Suppressor macrophage treated with lipopolysaccharide for 4 hours (primary cell): Measurements from ENCODE around the gene PSMA6.
"Not testable (repeated sequence)": the region's sequence is repeated elsewhere in the genome, so short reads cannot be mapped to it uniquely, and the experiment has no call there.

Experiments
- DNase-seq: peaks from one replicate; pipeline ENCODE4 v3.0.0-alpha.2; 2020

PSMA6 gene

GRCh38 chr14:35292051-35292769, at the start of gene PSMA6:
PSMA6 (plus strand) TSS chr14:35292382; CDS start chr14:35292477, 95 bp downstream.
- DNase-seq: peak; percentile 100

GRCh38 chr14:35242599-35243311, 49.4 kb upstream of the PSMA6 start:
- DNase-seq: no peak

GRCh38 chr14:35243956-35244355, 48.2 kb upstream of the PSMA6 start:
- DNase-seq: peak; percentile 51

GRCh38 chr14:35244542-35244941, 47.6 kb upstream of the PSMA6 start:
- DNase-seq: no peak

GRCh38 chr14:35245051-35245450, 47.1 kb upstream of the PSMA6 start:
- no peak for DNase-seq

GRCh38 chr14:35247777-35248475, 44.3 kb upstream of the PSMA6 start:
- no peak for DNase-seq

- no peak for DNase-seq
These were observed 43.8 kb upstream of the PSMA6 start for GRCh38 chr14:35248476-35248788.

- no peak for DNase-seq
These were observed 41.9 kb upstream of the PSMA6 start for GRCh38 chr14:35250319-35250718.

- DNase-seq: no peak
These were observed 39.7 kb upstream of the PSMA6 start for GRCh38 chr14:35252451-35252868.

- DNase-seq: not testable (repeated sequence)
These were observed 39.1 kb upstream of the PSMA6 start for GRCh38 chr14:35253056-35253455.

GRCh38 chr14:35254034-35254622, 38.1 kb upstream of the PSMA6 start:
- not testable (repeated sequence) for DNase-seq

GRCh38 chr14:35254736-35255135, 37.4 kb upstream of the PSMA6 start:
- DNase-seq: peak; percentile 67

- DNase-seq: no peak
These were observed 36.5 kb upstream of the PSMA6 start for GRCh38 chr14:35255711-35256110.

GRCh38 chr14:35257809-35258208, 34.4 kb upstream of the PSMA6 start:
- DNase-seq: no peak

- no peak for DNase-seq
These were observed 33.8 kb upstream of the PSMA6 start for GRCh38 chr14:35258420-35258819.

GRCh38 chr14:35261774-35262173, 30.4 kb upstream of the PSMA6 start:
- peak; percentile 18 for DNase-seq

- DNase-seq: no peak
These were observed 29.7 kb upstream of the PSMA6 start for GRCh38 chr14:35262436-35262835.

GRCh38 chr14:35268946-35269345, 23.2 kb upstream of the PSMA6 start:
- DNase-seq: no peak

GRCh38 chr14:35274805-35275204, 17.4 kb upstream of the PSMA6 start:
- no peak for DNase-seq

GRCh38 chr14:35277179-35277578, 15.0 kb upstream of the PSMA6 start:
- DNase-seq: no peak

GRCh38 chr14:35279369-35279768, 12.8 kb upstream of the PSMA6 start:
- no peak for DNase-seq

GRCh38 chr14:35281341-35281740, 10.8 kb upstream of the PSMA6 start:
- DNase-seq: no peak

- DNase-seq: peak; percentile 16
These were observed 7.7 kb upstream of the PSMA6 start for GRCh38 chr14:35284506-35284905.
